GM12874 (cell line): ENCODE results near the gene GTF3C5.

Source experiments
- TF ChIP-seq, protein P1 (sequence below): IDR thresholded peaks from 2 replicates; pipeline ENCODE4 v1.5.1; 2011; ENCODE audit warnings: low read depth, mild to moderate bottlenecking, control low read depth, low read length, moderate library complexity; ENCODE audit not compliant: insufficient read depth

GTF3C5 gene

DNA sequence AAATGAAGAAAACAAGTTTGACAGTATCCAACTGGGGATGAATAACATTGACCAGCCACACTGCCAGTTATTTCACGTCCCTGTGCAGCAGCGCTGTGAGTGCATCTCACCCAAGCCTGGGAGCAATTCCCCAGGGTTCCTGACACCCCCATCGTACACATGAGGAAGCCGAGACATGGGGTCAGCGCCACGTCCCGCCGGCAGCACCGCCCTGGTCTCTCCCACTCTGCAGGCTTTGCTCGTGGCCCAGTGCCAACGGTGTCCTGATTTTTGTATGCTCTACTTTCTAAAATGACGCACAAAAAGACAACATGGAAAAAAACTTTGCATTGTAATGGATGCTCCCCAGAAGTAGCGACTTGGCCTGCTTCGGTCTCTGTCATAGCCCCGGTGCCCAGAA is 14.3 kb downstream of the GTF3C5 start:
- TF ChIP-seq, protein P1, sequence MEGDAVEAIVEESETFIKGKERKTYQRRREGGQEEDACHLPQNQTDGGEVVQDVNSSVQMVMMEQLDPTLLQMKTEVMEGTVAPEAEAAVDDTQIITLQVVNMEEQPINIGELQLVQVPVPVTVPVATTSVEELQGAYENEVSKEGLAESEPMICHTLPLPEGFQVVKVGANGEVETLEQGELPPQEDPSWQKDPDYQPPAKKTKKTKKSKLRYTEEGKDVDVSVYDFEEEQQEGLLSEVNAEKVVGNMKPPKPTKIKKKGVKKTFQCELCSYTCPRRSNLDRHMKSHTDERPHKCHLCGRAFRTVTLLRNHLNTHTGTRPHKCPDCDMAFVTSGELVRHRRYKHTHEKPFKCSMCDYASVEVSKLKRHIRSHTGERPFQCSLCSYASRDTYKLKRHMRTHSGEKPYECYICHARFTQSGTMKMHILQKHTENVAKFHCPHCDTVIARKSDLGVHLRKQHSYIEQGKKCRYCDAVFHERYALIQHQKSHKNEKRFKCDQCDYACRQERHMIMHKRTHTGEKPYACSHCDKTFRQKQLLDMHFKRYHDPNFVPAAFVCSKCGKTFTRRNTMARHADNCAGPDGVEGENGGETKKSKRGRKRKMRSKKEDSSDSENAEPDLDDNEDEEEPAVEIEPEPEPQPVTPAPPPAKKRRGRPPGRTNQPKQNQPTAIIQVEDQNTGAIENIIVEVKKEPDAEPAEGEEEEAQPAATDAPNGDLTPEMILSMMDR, result no peak

DNA sequence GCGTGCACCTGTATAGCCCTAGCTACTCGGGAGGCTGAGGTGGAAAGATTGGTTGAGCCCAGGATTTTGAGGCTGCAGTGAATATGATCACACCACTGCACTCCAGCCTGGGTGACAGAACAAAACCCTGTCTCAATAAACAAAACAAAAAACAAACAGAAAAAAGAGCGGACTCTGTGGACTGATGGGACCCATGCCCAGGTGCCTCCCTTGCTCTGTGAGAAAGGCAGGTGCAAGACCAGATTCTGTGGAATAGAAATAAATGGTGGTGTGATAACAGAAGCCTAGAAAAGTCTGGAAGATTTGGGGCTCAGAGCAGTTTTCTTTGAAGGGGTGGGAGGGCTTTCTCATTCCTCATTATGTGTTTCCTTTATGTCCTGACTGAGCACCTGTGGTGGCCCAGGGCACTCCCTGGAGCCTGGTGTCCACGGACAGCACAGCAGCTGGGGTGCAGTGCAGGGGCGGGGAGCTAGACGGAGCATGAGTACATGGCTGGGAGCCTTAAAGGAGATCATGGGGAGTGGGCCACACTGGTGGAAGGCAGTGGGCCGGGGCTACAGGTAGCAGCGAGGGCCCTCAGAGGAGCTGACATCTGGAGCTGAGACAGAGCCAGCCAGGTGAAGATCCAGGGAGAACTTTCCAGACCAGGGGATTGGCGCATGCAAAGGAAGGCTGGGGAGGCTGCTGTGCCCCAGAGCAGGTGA is 15.6 kb downstream of the GTF3C5 start:
- TF ChIP-seq, protein P1, result no peak

DNA sequence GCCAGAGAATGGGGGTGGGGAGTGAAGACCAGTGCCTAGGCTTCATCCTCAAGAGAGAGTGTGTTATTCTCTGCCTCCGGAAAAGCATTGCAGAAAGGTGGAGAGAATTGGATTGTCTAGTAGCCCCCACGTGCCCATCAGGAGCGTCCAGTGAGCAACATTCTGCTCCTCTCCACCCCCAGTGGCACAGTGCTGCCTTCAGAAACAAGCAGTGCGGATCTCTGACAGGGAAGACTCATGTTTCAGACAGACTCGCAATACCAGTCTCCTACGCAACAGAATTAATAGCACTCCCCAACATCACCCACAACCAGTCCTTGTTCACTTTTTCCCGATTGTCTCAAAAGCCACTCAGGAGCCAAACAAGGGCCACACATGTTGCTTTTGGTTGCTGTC is 16.1 kb downstream of the GTF3C5 start:
- TF ChIP-seq, protein P1, result no peak

DNA sequence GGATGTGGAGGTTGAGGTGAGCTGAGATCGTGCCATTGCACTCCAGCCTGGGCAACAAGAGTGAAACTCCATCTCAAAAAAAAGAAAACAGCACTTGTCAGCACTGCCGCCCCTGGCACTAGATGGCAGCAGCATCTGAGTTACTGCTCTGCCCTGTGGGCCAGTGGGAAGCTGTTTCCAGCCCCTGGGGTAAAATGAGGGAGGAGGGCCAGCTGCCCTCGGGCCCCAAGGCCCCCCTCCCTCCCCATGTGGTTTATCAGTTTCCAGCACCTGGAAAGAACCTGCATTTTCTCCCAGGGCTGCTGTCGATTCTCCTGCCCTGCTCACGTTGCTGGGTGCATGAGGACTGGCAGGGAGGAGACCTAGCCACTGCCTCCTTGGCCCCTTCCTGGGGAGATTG is 17.8 kb downstream of the GTF3C5 start:
- TF ChIP-seq, protein P1, result peak; percentile 48

DNA sequence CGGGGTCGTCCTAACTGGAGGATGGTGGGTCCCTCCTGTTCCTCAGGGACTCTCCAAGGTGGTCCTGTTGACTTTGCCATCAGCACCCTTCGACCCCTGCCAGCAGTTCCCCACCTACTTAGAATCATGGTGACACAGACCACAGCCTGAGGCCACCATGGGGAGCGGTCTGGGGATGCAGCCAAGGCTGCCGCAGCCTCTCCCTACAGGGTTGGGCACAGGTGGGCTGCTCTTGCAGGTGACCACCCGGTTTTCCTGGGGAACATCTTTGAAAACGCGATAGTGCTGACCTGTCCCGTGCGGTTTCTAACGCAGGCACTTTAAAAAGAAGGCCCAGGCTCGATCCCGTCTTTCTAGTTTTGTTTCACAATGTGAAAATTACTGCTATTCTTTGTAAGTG is 18.2 kb downstream of the GTF3C5 start:
- TF ChIP-seq, protein P1, result no peak

DNA sequence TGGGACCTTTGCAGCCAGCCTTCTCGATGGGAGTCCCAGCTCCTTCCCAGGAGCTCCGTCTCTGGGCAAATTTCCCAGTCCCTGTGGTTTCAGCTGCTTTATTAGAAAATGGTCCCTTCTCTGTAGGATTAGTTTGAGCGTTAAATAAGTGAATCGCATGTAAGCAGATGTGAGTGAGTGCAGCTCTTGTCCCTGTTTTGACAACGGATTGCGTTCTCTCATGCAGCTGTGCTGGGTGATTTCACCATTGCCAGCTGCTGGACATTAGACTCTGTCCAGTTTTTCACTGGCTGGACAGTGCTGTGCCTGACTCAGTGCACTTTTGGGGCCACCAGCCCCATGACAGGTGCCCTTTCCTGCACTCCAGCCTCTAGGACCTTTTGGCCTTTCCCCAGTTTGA is 19.3 kb downstream of the GTF3C5 start:
- TF ChIP-seq, protein P1, result no peak

DNA sequence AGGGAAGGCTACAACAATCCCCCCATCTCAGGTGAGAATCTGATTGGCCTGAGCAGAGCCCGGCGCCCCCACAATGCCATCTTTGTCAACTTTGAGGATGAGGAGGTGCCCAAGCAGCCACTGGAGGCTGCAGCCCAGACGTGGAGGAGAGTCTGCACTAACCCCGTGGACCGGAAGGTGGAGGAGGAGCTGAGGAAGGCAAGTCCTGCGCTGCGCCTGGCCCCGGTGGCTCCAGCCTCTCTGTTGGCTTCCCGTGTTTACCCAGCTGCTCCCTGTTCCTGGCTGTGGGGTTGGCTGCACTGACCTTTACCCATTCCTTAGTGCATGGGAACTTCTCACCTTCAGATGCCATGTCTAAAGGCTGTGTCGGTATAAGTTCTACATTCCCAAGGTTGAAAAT is 20.0 kb downstream of the GTF3C5 start:
- TF ChIP-seq, protein P1, result no peak
